HG02981 (cell line): ENCODE measurements around the gene TMEM158.

ENCODE experiments used
- ATAC-seq: cut with Tn5 transposase; IDR thresholded peaks from one replicate; pipeline ENCODE4 v1.9.1; 2021; ENCODE audit warnings: mild to moderate bottlenecking, moderate library complexity; ENCODE audit not compliant: unreplicated experiment

The TMEM158 gene

GRCh38 chr3:45205126-45205525, 21.0 kb downstream of the TMEM158 start:
- no peak for ATAC-seq

- ATAC-seq: no peak
Measured at GRCh38 chr3:45204136-45204535, 22.0 kb downstream of the TMEM158 start.

GRCh38 chr3:45199837-45200648, 26.0 kb downstream of the TMEM158 start:
- ATAC-seq: no peak

- ATAC-seq: no peak
Measured at GRCh38 chr3:45198264-45199260, 27.5 kb downstream of the TMEM158 start.

GRCh38 chr3:45194791-45195190, 31.3 kb downstream of the TMEM158 start:
- ATAC-seq: no peak

DNA sequence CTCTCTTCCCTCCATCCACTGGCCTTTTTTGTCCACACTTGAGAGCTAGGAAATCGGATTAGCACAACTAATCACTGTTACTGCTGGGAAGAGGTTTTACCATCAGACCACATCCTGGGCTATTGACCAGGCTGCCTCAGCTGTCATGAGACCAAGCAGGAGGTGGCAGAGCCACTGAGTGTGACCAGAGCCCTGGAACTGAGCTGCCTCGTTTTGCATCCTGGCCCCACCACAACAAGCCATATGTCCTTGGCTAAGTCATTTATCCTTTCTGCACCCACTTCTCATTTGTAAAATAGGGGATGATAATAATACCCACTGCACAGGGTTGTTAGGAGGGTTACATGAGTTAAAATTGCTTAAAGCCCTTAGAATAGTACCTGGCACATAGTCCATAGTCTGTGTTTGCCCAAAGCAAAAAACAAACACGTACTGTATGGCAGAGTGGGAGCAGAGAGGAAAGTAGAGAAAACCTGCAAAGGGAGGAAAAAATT, 34.1 kb downstream of the TMEM158 start:
- no peak for ATAC-seq

- ATAC-seq: no peak
Measured at GRCh38 chr3:45191424-45191823, 34.7 kb downstream of the TMEM158 start.

- ATAC-seq: no peak
Measured at GRCh38 chr3:45188719-45189659, 37.1 kb downstream of the TMEM158 start.

- no peak for ATAC-seq
Measured at GRCh38 chr3:45187694-45188141, 38.4 kb downstream of the TMEM158 start.

DNA sequence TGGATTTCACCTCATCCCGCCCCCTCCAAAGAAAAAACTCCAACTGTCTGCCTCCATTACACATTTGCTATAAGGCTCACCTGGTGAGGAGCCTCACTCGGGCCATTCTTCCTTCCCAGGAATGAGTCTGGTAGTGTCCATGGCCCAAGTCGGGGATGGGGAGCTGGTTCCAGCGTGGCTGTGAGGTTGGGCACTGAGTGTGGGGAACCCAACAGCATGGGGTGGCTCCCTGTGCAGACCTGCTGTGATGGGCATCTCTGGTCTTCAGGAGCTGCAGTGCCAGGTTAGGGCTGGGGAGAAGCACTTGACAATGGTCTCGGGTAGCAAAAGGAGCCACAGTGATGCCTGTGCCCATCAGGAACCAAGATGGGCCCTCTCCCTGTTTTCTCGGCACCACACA, 39.2 kb downstream of the TMEM158 start:
- no peak for ATAC-seq

DNA sequence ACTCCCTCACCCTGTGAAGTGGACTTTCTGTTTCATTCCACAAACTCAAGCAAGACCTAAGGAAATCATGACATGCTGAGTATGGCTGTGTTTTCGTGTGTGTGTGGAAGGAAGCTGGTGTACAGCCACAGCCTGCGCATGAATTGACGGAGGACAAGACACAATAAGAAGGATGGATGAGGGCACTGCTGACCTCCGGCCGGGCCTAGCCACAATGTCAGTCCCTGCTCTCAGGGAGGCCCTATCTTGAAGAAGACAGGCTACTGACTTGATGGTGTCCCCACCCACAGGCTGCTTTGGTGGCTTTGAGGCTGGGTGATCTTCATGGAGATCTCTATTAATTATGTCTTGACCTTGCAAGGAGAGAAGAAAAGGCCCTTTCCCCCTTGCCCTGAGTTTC, 40.6 kb downstream of the TMEM158 start:
- ATAC-seq: no peak

GRCh38 chr3:45185052-45185451, 41.0 kb downstream of the TMEM158 start:
- no peak for ATAC-seq

GRCh38 chr3:45183872-45184262, 42.2 kb downstream of the TMEM158 start:
- no peak for ATAC-seq

- ATAC-seq: no peak
Measured at GRCh38 chr3:45182915-45183871, 42.9 kb downstream of the TMEM158 start.

GRCh38 chr3:45181496-45181895, 44.6 kb downstream of the TMEM158 start:
- no peak for ATAC-seq

DNA sequence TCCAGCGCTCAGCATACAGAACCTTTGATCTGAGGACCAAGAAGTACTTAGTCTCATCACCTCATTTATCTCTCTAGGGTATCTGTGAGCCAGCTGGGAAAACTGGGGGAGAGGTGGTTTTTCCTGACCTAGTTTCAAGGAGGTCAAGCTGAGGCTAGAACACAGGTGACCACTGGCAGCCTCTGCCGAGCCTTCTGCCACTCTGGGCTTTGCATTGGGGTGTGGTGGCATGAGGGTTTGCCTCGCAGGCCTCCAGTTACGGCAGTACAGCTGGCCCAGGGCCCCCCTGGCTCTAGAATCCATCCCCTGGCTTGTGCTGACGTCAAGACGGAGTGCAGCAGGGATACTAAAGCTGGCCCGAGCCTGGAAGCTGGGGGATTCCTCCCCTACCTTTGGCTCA, 45.2 kb downstream of the TMEM158 start:
- ATAC-seq: no peak

DNA sequence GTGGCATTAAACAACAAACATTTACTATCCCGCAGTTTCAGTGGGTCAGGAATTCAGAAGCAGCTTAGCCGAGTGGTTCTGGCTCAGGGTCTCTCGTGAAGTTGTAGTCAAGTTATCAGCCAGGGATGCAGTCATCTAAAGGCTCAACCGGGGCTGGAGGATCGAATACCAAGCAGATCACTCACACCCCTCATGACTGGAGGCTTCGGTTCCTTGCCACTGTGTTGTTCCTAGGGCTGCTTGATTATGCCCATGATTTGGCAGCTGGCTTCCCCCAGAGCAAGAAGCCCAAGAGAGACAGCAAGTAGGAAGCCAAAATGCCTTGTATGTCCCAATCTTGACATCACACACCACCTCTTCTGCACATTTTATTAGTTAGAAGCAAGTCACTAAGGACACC, 46.0 kb downstream of the TMEM158 start:
- no peak for ATAC-seq

- ATAC-seq: no peak
Measured at GRCh38 chr3:45179163-45179562, 46.9 kb downstream of the TMEM158 start.
